Osteoblast (primary cell): Measurements from ENCODE around the gene MON2. TPM values are rescaled to one million over a fixed set of nuclear protein-coding genes. Genes with fewer than 3 reads are reported as not detected.

ENCODE experiments used
- DNase-seq: peaks from one replicate; pipeline ENCODE4 v3.0.0; 2011; ENCODE audit warnings: low spot score, mixed read lengths; ENCODE audit not compliant: insufficient read length; ENCODE audit errors: missing footprints
- H2AFZ ChIP-seq: 2 replicates; pipeline ENCODE4 v1.6.0; 2011; ENCODE audit warnings: mild to moderate bottlenecking, low read length
- H3K27ac ChIP-seq: 2 replicates; pipeline ENCODE4 v1.5.1; 2011; ENCODE audit warnings: mild to moderate bottlenecking, low read depth, low read length, moderate library complexity
- H3K27me3 ChIP-seq: 2 replicates; pipeline ENCODE4 v1.6.0; 2012; ENCODE audit warnings: mild to moderate bottlenecking, control low read depth, inconsistent platforms, low read length, moderate library complexity; ENCODE audit not compliant: insufficient read depth
- H3K36me3 ChIP-seq: 2 replicates; pipeline ENCODE4 v1.5.1; 2011; ENCODE audit warnings: mild to moderate bottlenecking, low read length, control low read depth, moderate library complexity; ENCODE audit not compliant: insufficient read depth
- H3K4me1 ChIP-seq: 2 replicates; pipeline ENCODE4 v1.5.1; 2011; ENCODE audit warnings: mild to moderate bottlenecking, low read length, control low read depth, moderate library complexity; ENCODE audit not compliant: insufficient read depth
- H3K4me2 ChIP-seq: 2 replicates; pipeline ENCODE4 v1.6.0; 2011; ENCODE audit warnings: mild to moderate bottlenecking, low read length; ENCODE audit not compliant: insufficient read depth
- H3K4me3 ChIP-seq: fragments of 200-600 bp; sonication (generic); 3 replicates; pipeline ENCODE4 v1.5.1; 2012; ENCODE audit warnings: mild to moderate bottlenecking, low read length, inconsistent platforms; ENCODE audit not compliant: insufficient read depth
- H3K79me2 ChIP-seq: 2 replicates; pipeline ENCODE4 v1.6.0; 2012; ENCODE audit warnings: mild to moderate bottlenecking, low read length, control low read depth, inconsistent platforms; ENCODE audit not compliant: insufficient read depth
- H3K9me3 ChIP-seq: 2 replicates; pipeline ENCODE4 v1.5.1; 2011; ENCODE audit warnings: low read depth, low read length, control low read depth
- H4K20me1 ChIP-seq: 2 replicates; pipeline ENCODE4 v1.6.0; 2012; ENCODE audit warnings: mild to moderate bottlenecking, low read length, control low read depth; ENCODE audit not compliant: insufficient read depth
- CTCF ChIP-seq: IDR thresholded peaks from 2 replicates; pipeline ENCODE4 v1.5.1; 2011; ENCODE audit warnings: mild to moderate bottlenecking, low read depth, low read length, moderate library complexity; ENCODE audit errors: extremely low read depth
- total RNA-seq: library from RNA; depleted of rRNA; stranded (reverse); fragments of >200 nt; gene quantifications from 2 replicates; pipeline ENCODE4 v1.2.3, GENCODE V29; 2012

The MON2 gene
- total RNA-seq, 1 donor, result 63.0 TPM

- Histone ChIP-seq H3K27me3 (no peaks in the 10 kb centered on the region), H3K9me3 (no peaks in the 10 kb centered on the region), H3K79me2 (no peaks in the 10 kb centered on the region), H3K4me2 (no peak overlapping the region), H3K4me1 (peaks cover 7% of the 10 kb centered on the region), H4K20me1 (no peaks in the 10 kb centered on the region), H3K27ac (peak overlapping the region; percentile 54), H3K4me3 (no peak overlapping the region), H3K36me3 (peaks cover 31% of the 10 kb centered on the region), H2AFZ (no peak overlapping the region)
- no peak for TF ChIP-seq CTCF
- DNase-seq, result no peak
Measured at GRCh38 chr12:62562846-62563245, 96.2 kb downstream of the MON2 start.

GRCh38 chr12:62575036-62575435 lies 108.4 kb downstream of the MON2 start:
- TF ChIP-seq CTCF, result no peak
- no peaks in the 10 kb centered on the region for H3K9me3 ChIP-seq
- no peaks in the 10 kb centered on the region for H3K79me2 ChIP-seq
- H2AFZ ChIP-seq, result no peak overlapping the region
- H3K4me3 ChIP-seq, result no peak overlapping the region
- no peaks in the 10 kb centered on the region for H3K27me3 ChIP-seq
- DNase-seq, result no peak
- H4K20me1 ChIP-seq, result no peaks in the 10 kb centered on the region
- no peak overlapping the region for H3K4me2 ChIP-seq
- no peaks in the 10 kb centered on the region for H3K4me1 ChIP-seq
- H3K36me3 ChIP-seq, result peaks cover 18% of the 10 kb centered on the region
- H3K27ac ChIP-seq, result no peak overlapping the region

- Histone ChIP-seq H3K27me3 (no peaks in the 10 kb centered on the region), H3K9me3 (no peaks in the 10 kb centered on the region), H3K4me3 (no peak overlapping the region), H3K79me2 (no peaks in the 10 kb centered on the region), H4K20me1 (no peaks in the 10 kb centered on the region), H3K36me3 (peaks cover 11% of the 10 kb centered on the region), H3K4me2 (no peak overlapping the region), H3K4me1 (no peaks in the 10 kb centered on the region), H2AFZ (no peak overlapping the region), H3K27ac (no peak overlapping the region)
- DNase-seq, result no peak
- TF ChIP-seq CTCF, result no peak
Measured at GRCh38 chr12:62576503-62576902, 109.9 kb downstream of the MON2 start.

- Histone ChIP-seq H3K4me1 (peaks cover 3% of the 10 kb centered on the region), H3K4me3 (no peak overlapping the region), H3K36me3 (peaks cover 8% of the 10 kb centered on the region), H3K27me3 (no peaks in the 10 kb centered on the region), H4K20me1 (no peaks in the 10 kb centered on the region), H3K9me3 (no peaks in the 10 kb centered on the region), H3K79me2 (no peaks in the 10 kb centered on the region), H2AFZ (no peak overlapping the region), H3K27ac (no peak overlapping the region), H3K4me2 (no peak overlapping the region)
- no peak for DNase-seq
- no peak for TF ChIP-seq CTCF
Measured at GRCh38 chr12:62578726-62579125, 112.1 kb downstream of the MON2 start.
